Measurements from ENCODE around the gene ESRRA. TPM values are rescaled to one million over a fixed set of nuclear protein-coding genes. Genes with fewer than 3 reads are reported as not detected.

ESRRA gene
- polyA plus RNA-seq, 2 of the 4 experiments (the other 2 are of a cell fraction) = 15.2 to 35.5 TPM

DNA sequence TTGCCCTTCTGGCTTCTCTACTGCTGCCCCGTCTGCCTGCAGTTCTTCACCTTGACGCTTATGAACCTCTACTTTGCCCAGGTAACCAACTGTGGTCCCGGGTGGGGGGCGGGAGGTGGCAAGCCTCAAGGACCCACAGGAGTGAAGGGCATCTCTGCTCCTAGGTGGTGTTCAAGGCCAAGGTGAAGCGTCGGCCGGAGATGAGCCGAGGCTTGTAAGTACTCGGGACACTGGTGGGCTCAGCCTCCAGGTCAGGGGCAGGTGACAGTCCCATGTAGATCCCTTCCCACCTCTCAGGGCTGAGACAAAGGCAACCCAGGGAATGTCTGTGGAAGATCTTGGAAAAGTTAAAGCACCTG lies 18.5 kb upstream of the ESRRA start:
- DNase-seq (ENCODE audit: low read depth in 1 of 2, low spot score in 1 of 2) (no peak), ATAC-seq (no peak), FAIRE-seq (no peak)
- H3K4me2 ChIP-seq = peak overlapping the region; percentile 86
- 93% methylated on average over 7 of the region's 9 CpGs for whole genome bisulfite sequencing (ENCODE audit: missing lambda C conversion rate)
- ChIA-PET POLR2A (interaction anchor here (5.8 kb wide), 1 partner anchor 17 kb away, joined by 49 read pairs; no protein-coding TSS in a partner anchor), CTCF (interaction anchor here (0.6 to 20.5 kb wide), 9 partner anchors 8 to 109 kb away, joined by 3 to 448 read pairs (median 3); partner anchors contain the start of genes CATSPERZ, ESRRA and STIP1)
- H3K27ac ChIP-seq = peak overlapping the region in 1 of 2 experiments; percentile 98; a peak in 1 of 6 replicates
- no peak overlapping the region for H3K4me3 ChIP-seq
- H3K9me3 ChIP-seq = no peaks in the 10 kb centered on the region
- no peak for TF ChIP-seq SMC3 (IDR thresholded peaks at IDR 0.05)
- no peak for TF ChIP-seq NR3C1 (IDR thresholded peaks at IDR 0.05)
- TF ChIP-seq BHLHE40 (IDR thresholded peaks at IDR 0.05; ENCODE audit: low read depth, low read length) = no peak
- no peak for TF ChIP-seq CBX2 (IDR thresholded peaks at IDR 0.05; ENCODE audit: borderline replicate concordance, low read depth)
- no peak for TF ChIP-seq NFE2L2 (conservative IDR thresholded peaks at IDR 0.05; ENCODE audit: low read length)
- no peak for TF ChIP-seq HEYL (CRISPR knock-in tag; IDR thresholded peaks at IDR 0.05)
- TF ChIP-seq, protein P1, sequence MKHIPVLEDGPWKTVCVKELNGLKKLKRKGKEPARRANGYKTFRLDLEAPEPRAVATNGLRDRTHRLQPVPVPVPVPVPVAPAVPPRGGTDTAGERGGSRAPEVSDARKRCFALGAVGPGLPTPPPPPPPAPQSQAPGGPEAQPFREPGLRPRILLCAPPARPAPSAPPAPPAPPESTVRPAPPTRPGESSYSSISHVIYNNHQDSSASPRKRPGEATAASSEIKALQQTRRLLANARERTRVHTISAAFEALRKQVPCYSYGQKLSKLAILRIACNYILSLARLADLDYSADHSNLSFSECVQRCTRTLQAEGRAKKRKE (CRISPR knock-in tag; IDR thresholded peaks at IDR 0.05; ENCODE audit: low read depth) = no peak
- TF ChIP-seq HOXA7 (CRISPR knock-in tag; IDR thresholded peaks at IDR 0.05) = no peak
- TF ChIP-seq SREBF2 (IDR thresholded peaks at IDR 0.05) = no peak
- TF ChIP-seq CHD2 (IDR thresholded peaks at IDR 0.05; ENCODE audit: low read length, partially characterized antibody) = no peak
- no peak for TF ChIP-seq ZNF302 (CRISPR knock-in tag; IDR thresholded peaks at IDR 0.05)
- no peak for TF ChIP-seq FOXS1 (CRISPR knock-in tag; IDR thresholded peaks at IDR 0.05)
- no peak for TF ChIP-seq HDAC2 (IDR thresholded peaks at IDR 0.05)
- TF ChIP-seq, protein P2, sequence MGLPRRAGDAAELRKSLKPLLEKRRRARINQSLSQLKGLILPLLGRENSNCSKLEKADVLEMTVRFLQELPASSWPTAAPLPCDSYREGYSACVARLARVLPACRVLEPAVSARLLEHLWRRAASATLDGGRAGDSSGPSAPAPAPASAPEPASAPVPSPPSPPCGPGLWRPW (IDR thresholded peaks at IDR 0.05) = no peak
- H3K4me1 ChIP-seq = peaks cover 17% of the 10 kb centered on the region; the same call in 1 of the 3 replicates

DNA sequence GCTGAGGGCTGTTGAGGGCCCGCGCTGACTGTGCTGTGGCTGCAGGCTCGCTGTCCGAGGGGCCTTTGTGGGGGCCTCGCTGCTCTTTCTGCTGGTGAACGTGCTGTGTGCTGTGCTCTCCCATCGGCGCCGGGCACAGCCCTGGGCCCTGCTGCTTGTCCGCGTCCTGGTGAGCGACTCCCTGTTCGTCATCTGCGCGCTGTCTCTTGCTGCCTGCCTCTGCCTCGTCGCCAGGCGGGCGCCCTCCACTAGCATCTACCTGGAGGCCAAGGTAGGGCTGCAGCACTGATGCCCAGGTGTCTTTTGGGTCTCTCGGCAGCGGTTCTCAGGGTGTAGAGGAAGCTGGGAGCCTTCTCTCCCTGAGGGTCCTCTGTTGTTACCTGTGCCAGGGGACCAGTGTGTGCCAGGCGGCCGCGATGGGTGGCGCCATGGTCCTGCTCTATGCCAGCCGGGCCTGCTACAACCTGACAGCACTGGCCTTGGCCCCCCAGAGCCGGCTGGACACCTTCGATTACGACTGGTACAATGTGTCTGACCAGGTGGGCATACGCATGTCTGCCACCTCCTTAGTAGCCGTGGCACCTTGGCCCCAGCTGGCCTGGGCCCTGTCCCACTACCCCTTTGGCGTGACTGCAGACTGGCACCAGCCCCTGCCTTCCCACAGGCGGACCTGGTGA lies 17.5 kb upstream of the ESRRA start:
- 95% methylated on average over 26 of the region's 33 CpGs for WGBS (ENCODE audit: missing lambda C conversion rate)
- ATAC-seq = no peak
- Histone ChIP-seq H3K27ac (no peak overlapping the region), H3K4me3 (no peak overlapping the region), H3K9me3 (no peaks in the 10 kb centered on the region), H3K4me2 (no peak overlapping the region), H3K4me1 (peaks cover 17% of the 10 kb centered on the region; the same call in 1 of the 3 replicates)
- no peak for DNase-seq (ENCODE audit: low read depth in 1 of 2, low spot score in 1 of 2)
- POLR2A ChIA-PET = interaction anchor here (5.8 kb wide), 1 partner anchor 18 kb away, joined by 49 read pairs; no protein-coding TSS in a partner anchor
- TF ChIP-seq, protein P3, sequence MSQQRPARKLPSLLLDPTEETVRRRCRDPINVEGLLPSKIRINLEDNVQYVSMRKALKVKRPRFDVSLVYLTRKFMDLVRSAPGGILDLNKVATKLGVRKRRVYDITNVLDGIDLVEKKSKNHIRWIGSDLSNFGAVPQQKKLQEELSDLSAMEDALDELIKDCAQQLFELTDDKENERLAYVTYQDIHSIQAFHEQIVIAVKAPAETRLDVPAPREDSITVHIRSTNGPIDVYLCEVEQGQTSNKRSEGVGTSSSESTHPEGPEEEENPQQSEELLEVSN (IDR thresholded peaks at IDR 0.05; ENCODE audit: borderline replicate concordance, low read depth) = no peak
- TF ChIP-seq FOSL2 (IDR thresholded peaks at IDR 0.05) (no peak), FOSL2 (CRISPR knock-in tag; IDR thresholded peaks at IDR 0.05) (no peak), CBX8 (IDR thresholded peaks at IDR 0.05) (no peak), RARB (CRISPR knock-in tag; IDR thresholded peaks at IDR 0.05) (no peak)
- TF ChIP-seq, protein P1 (CRISPR knock-in tag; IDR thresholded peaks at IDR 0.05; ENCODE audit: low read depth) = no peak
- CTCF ChIA-PET = interaction anchor here (0.8 to 20.5 kb wide), 5 partner anchors 10 to 67 kb away, joined by 3 to 448 read pairs (median 5); partner anchors contain the start of genes CATSPERZ and ESRRA
- no peak for FAIRE-seq

DNA sequence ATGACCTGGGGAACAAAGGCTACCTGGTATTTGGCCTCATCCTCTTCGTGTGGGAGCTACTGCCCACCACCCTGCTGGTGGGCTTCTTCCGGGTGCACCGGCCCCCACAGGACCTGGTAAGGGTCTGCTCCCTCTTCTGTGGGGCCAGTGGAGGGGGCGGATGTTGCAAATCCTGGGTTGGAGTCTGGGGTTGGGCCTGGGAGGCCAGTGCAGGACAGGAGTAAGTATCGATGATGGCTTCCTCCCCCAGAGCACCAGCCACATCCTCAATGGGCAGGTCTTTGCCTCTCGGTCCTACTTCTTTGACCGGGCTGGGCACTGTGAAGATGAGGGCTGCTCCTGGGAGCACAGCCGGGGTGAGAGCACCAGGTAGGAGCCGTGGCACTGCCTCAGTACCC lies 17.0 kb upstream of the ESRRA start:
- TF ChIP-seq, protein P4, sequence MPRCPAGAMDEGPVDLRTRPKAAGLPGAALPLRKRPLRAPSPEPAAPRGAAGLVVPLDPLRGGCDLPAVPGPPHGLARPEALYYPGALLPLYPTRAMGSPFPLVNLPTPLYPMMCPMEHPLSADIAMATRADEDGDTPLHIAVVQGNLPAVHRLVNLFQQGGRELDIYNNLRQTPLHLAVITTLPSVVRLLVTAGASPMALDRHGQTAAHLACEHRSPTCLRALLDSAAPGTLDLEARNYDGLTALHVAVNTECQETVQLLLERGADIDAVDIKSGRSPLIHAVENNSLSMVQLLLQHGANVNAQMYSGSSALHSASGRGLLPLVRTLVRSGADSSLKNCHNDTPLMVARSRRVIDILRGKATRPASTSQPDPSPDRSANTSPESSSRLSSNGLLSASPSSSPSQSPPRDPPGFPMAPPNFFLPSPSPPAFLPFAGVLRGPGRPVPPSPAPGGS (IDR thresholded peaks at IDR 0.05) = no peak
- TF ChIP-seq RAD21 (conservative IDR thresholded peaks at IDR 0.05 in 1 of 2, IDR thresholded peaks at IDR 0.05 in 1 of 2) (no peak), JUNB (IDR thresholded peaks at IDR 0.05) (no peak), JUN (IDR thresholded peaks at IDR 0.05) (no peak), CBX8 (IDR thresholded peaks at IDR 0.05) (no peak), RCOR1 (IDR thresholded peaks at IDR 0.05; ENCODE audit: low read depth, low read length) (no peak), HDAC2 (IDR thresholded peaks at IDR 0.05) (no peak), NFE2L2 (conservative IDR thresholded peaks at IDR 0.05; ENCODE audit: low read length) (no peak)
- TF ChIP-seq, protein P2 (IDR thresholded peaks at IDR 0.05) = no peak
- Histone ChIP-seq H3K9me3 (no peaks in the 10 kb centered on the region), H3K27ac (no peak overlapping the region), H3K4me1 (peaks cover 15% of the 10 kb centered on the region; the same call in 1 of the 3 replicates), H3K4me2 (no peak overlapping the region), H3K4me3 (no peak overlapping the region)
- DNase-seq (ENCODE audit: low read depth in 1 of 2, low spot score in 1 of 2) (no peak), FAIRE-seq (no peak), ATAC-seq (no peak)
- WGBS (ENCODE audit: missing lambda C conversion rate) = 86% methylated on average over 7 of the region's 9 CpGs
- ChIA-PET CTCF (interaction anchor here (0.5 to 20.5 kb wide), 5 partner anchors 12 to 439 kb away, joined by 3 to 448 read pairs (median 5); partner anchors contain the start of genes CATSPERZ and ESRRA), POLR2A (no interaction called here)

All from A549 (cell line).